B cell (primary cell): ENCODE data around the gene CHST15. TPM values are rescaled to one million over a fixed set of nuclear protein-coding genes. Genes with fewer than 3 reads are reported as not detected.
"Not testable (repeated sequence)": the region's sequence is repeated elsewhere in the genome, so short reads cannot be mapped to it uniquely, and the experiment has no call there.

Experiments used
- ATAC-seq: fragments of 200-7000 bp; cut with Tn5 transposase; one replicate; pipeline ENCODE4 v1.10.0; 2021; ENCODE audit warnings: low read depth, mild to moderate bottlenecking, moderate number of reproducible peaks, moderate library complexity
- CTCF ChIA-PET: fragments of 350-600 bp; sonication (Branson Sonifier 250); formaldehyde crosslinking; loops from one replicate; lab custom pipeline; 2021; ENCODE audit warnings: antibody characterized with exemption, inconsistent platforms; lab: Charles Lee
- POLR2A ChIA-PET: fragments of 350-600 bp; sonication (Branson Sonifier 250); formaldehyde crosslinking; loops from one replicate; lab custom pipeline; 2021; ENCODE audit warnings: antibody characterized with exemption; lab: Charles Lee
- DNase-seq: peaks from one replicate; pipeline ENCODE4 v3.0.0; 2013
- H2AFZ ChIP-seq: 2 replicates; pipeline ENCODE4 v1.6.1; 2012; ENCODE audit warnings: mild to moderate bottlenecking, low read depth, low read length; ENCODE audit not compliant: insufficient read depth, poor library complexity, severe bottlenecking
- H3K27ac ChIP-seq, 2 donors: 1 replicate in 1 of 2; 2 replicates in 1 of 2; pipeline ENCODE4 v1.5.1; 2012 to 2013; ENCODE audit warnings: low read length in 2 of 2, mild to moderate bottlenecking in 2 of 2, moderate library complexity in 1 of 2
- H3K27me3 ChIP-seq, 4 experiments: fragments of 200-600 bp in 1 of 4; sonication (generic) in 1 of 4; replicated peaks in 1 of 4; 1 replicate in 2 of 4; 2 replicates in 2 of 4; pipeline versions ENCODE4 v1.6.1 to v1.7.0; 2013 to 2016; ENCODE audit warnings: low read length in 3 of 4, mild to moderate bottlenecking in 2 of 4, mixed read lengths in 1 of 4, moderate library complexity in 1 of 4; ENCODE audit not compliant: insufficient read depth in 4 of 4, control insufficient read depth in 3 of 4; ENCODE audit errors: control extremely low read depth in 1 of 4
- H3K36me3 ChIP-seq, 2 experiments: replicated peaks in 1 of 2; 1 replicate in 1 of 2; 2 replicates in 1 of 2; pipeline versions ENCODE4 v1.6.1 to v1.7.1; 2013; ENCODE audit warnings: low read length in 1 of 2; ENCODE audit not compliant: insufficient read depth in 2 of 2, control insufficient read depth in 1 of 2; ENCODE audit errors: control extremely low read depth in 1 of 2, extremely low read depth in 1 of 2
- H3K4me1 ChIP-seq, 2 donors: fragments of 200-600 bp in 1 of 2; sonication (generic) in 1 of 2; 1 replicate in 1 of 2; 2 replicates in 1 of 2; pipeline versions ENCODE4 v1.5.1 to v1.6.1; 2013 to 2017; ENCODE audit warnings: low read length in 2 of 2; ENCODE audit not compliant: control insufficient read depth in 2 of 2, insufficient read depth in 2 of 2
- H3K4me2 ChIP-seq: replicated peaks from 2 replicates; pipeline ENCODE3; 2012; ENCODE audit warnings: mild to moderate bottlenecking, low read depth, low read length; ENCODE audit not compliant: poor library complexity, severe bottlenecking
- H3K4me3 ChIP-seq, 5 experiments: fragments of 200-600 bp in 1 of 5; sonication (generic) in 1 of 5; 1 replicate in 3 of 5; 2 replicates in 2 of 5; pipeline versions ENCODE4 v1.5.1 to v1.7.0; 2011 to 2016; ENCODE audit warnings: low read length in 4 of 5, mild to moderate bottlenecking in 4 of 5, low read depth in 2 of 5, control low read depth in 1 of 5, moderate library complexity in 1 of 5; ENCODE audit not compliant: insufficient read depth in 1 of 5; ENCODE audit errors: control extremely low read depth in 1 of 5, extremely low read depth in 1 of 5
- H3K79me2 ChIP-seq: fragments of 200-600 bp; sonication (generic); one replicate; pipeline ENCODE4 v1.6.0; 2016; ENCODE audit warnings: low read length; ENCODE audit not compliant: control insufficient read depth, insufficient read depth
- H3K9ac ChIP-seq: fragments of 200-600 bp; sonication (generic); 2 replicates; pipeline ENCODE4 v1.6.1; 2017; ENCODE audit warnings: mild to moderate bottlenecking, low read length, moderate library complexity
- H3K9me3 ChIP-seq, 3 donors: one replicate each; pipeline versions ENCODE4 v1.6.1 to v1.7.1; 2013; ENCODE audit warnings: low read length in 2 of 3; ENCODE audit not compliant: control insufficient read depth in 2 of 3, insufficient read depth in 1 of 3; ENCODE audit errors: control extremely low read depth in 1 of 3
- H4K20me1 ChIP-seq: 2 replicates; pipeline ENCODE4 v1.6.0; 2012; ENCODE audit warnings: mild to moderate bottlenecking, low read length; ENCODE audit not compliant: insufficient read depth, control insufficient read depth, poor library complexity, severe bottlenecking
- H3K27ac Mint-ChIP-seq: one replicate; pipeline ENCODE4 v1.8.0; 2021; ENCODE audit warnings: mixed read lengths
- H3K27me3 Mint-ChIP-seq: one replicate; pipeline ENCODE4 v1.8.0; 2021; ENCODE audit warnings: mixed read lengths
- H3K4me1 Mint-ChIP-seq: one replicate; pipeline ENCODE4 v1.8.0; 2021; ENCODE audit warnings: mixed read lengths
- H3K4me3 Mint-ChIP-seq: one replicate; pipeline ENCODE4 v1.8.0; 2021; ENCODE audit warnings: mixed read lengths
- H3K9me3 Mint-ChIP-seq: one replicate; pipeline ENCODE4 v1.8.0; 2022; ENCODE audit warnings: mixed read lengths; ENCODE audit not compliant: insufficient read depth
- EZH2 ChIP-seq: IDR thresholded peaks from 2 replicates; pipeline ENCODE4 v1.6.1; 2012; ENCODE audit warnings: borderline replicate concordance, low read depth, mild to moderate bottlenecking, moderate library complexity, low read length; ENCODE audit not compliant: insufficient read depth, poor library complexity, severe bottlenecking
- WGBS: methylation state at CpG from one replicate; pipeline ENCODE4 v1.1.5; 2013; ENCODE audit warnings: missing lambda C conversion rate; ENCODE audit not compliant: insufficient coverage; 5-methylcytosine and 5-hydroxymethylcytosine counted together
- intact Hi-C: fragments of 100-400 bp; cut with micrococcal nuclease; formaldehyde crosslinking; loops from one replicate; pipeline ENCODE4 v1.10.0; 2022
- polyA plus RNA-seq: library from polyadenylated mRNA; depleted of rRNA; stranded (reverse); fragments of >200 nt; gene quantifications from 2 replicates; pipeline ENCODE4 v1.2.3, GENCODE V29; 2012
- total RNA-seq, 2 donors: library from RNA; stranded (reverse); fragments of 120-200 nt in 1 of 2; gene quantifications; 1 replicate in 1 of 2; 2 replicates in 1 of 2; pipeline versions ENCODE4 v1.2.3 to v1.2.4, GENCODE V29; 2013 to 2022
- TF ChIP-seq, protein P1 (sequence below): fragments of 200-600 bp; IDR thresholded peaks from one replicate; pipeline ENCODE4 v1.8.0; 2022; ENCODE audit warnings: antibody characterized with exemption, mild to moderate bottlenecking

Gene CHST15
- total and polyA plus RNA-seq, 2 donors (not counting 1 experiment from before 2014, with no cell fraction given), result 17.9 to 75.4 TPM

DNA sequence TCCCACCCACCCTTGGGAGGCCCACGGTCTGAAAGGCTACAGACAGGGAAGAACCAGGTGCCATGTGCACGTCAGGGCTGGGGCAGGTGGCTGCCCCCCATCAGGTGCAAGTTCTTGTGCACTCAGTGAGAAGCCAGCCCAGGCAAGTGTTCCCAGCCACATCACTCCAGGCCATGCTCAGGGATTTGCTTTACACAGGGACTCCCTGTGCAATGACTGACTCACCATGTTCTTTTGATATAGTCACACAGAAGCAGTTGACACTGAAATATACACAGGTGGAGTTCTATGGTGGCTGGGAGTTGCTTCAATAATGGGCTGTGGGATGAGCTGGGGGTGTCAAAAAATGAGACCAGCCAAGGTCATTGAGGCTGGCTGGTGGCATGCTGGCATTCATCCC, 8.0 kb upstream of the CHST15 start:
- Mint-ChIP-seq H3K9me3 (peaks cover 3% of the 10 kb centered on the region), H3K4me3 (no peak overlapping the region), H3K27ac (peak overlapping the region; percentile 37), H3K27me3 (no peaks in the 10 kb centered on the region), H3K4me1 (peaks cover 48% of the 10 kb centered on the region)
- no peak for TF ChIP-seq EZH2
- TF ChIP-seq, protein P1, sequence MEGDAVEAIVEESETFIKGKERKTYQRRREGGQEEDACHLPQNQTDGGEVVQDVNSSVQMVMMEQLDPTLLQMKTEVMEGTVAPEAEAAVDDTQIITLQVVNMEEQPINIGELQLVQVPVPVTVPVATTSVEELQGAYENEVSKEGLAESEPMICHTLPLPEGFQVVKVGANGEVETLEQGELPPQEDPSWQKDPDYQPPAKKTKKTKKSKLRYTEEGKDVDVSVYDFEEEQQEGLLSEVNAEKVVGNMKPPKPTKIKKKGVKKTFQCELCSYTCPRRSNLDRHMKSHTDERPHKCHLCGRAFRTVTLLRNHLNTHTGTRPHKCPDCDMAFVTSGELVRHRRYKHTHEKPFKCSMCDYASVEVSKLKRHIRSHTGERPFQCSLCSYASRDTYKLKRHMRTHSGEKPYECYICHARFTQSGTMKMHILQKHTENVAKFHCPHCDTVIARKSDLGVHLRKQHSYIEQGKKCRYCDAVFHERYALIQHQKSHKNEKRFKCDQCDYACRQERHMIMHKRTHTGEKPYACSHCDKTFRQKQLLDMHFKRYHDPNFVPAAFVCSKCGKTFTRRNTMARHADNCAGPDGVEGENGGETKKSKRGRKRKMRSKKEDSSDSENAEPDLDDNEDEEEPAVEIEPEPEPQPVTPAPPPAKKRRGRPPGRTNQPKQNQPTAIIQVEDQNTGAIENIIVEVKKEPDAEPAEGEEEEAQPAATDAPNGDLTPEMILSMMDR, result no peak
- ATAC-seq, result no peak
- Histone ChIP-seq H3K4me2 (no peak overlapping the region), H3K79me2 (no peaks in the 10 kb centered on the region), H3K9ac (no peak overlapping the region), H3K9me3 (peaks cover 0 to 33% (median 5%) of the 10 kb centered on the region in 3 donors), H3K36me3 (no peaks in the 10 kb centered on the region), H4K20me1 (no peaks in the 10 kb centered on the region), H3K27me3 (no peaks in the 10 kb centered on the region), H2AFZ (no peak overlapping the region), H3K4me3 (no peak overlapping the region), H3K27ac (no peak overlapping the region), H3K4me1 (peaks cover 38 to 57% of the 10 kb centered on the region in 2 donors)
- WGBS, result 100% methylated on average over 2 of the region's 2 CpGs
- intact Hi-C loops, result no loop called here
- POLR2A ChIA-PET, result interaction anchor here (0.6 to 1.7 kb wide), 2 partner anchors 9 to 17 kb away, joined by 3 to 6 read pairs; partner anchors contain the start of gene CHST15
- DNase-seq, result no peak
- CTCF ChIA-PET, result interaction anchor here (1.1 kb wide), 1 partner anchor 288 kb away, joined by 3 read pairs; no protein-coding TSS in a partner anchor

- Mint-ChIP-seq H3K4me1 (peaks cover 45% of the 10 kb centered on the region), H3K27ac (peak overlapping the region; percentile 27)
- H4K20me1 ChIP-seq, intact Hi-C loops, H3K4me3 ChIP-seq, H3K79me2 ChIP-seq, H3K36me3 ChIP-seq, H3K4me2 ChIP-seq, H2AFZ ChIP-seq, H3K27me3 Mint-ChIP-seq, H3K4me3 Mint-ChIP-seq, H3K27me3 ChIP-seq, H3K9ac ChIP-seq, CTCF ChIA-PET, H3K9me3 Mint-ChIP-seq, H3K27ac ChIP-seq: not testable (repeated sequence)
- ATAC-seq (peak; percentile 34), DNase-seq (peak; percentile 60)
- WGBS, result no CpG with 5 or more reads among the region's 3 CpGs
- POLR2A ChIA-PET, result interaction anchor here (1.7 kb wide), 1 partner anchor 8 kb away, joined by 6 read pairs; the partner anchor contains the start of gene CHST15
- Histone ChIP-seq H3K4me1 (peaks cover 31 to 50% of the 10 kb centered on the region in 2 donors), H3K9me3 (peaks cover 0 to 36% (median 7%) of the 10 kb centered on the region in 3 donors)
Observed at GRCh38 chr10:124100651-124101050, 7.3 kb upstream of the CHST15 start.
